ENCODE data around the gene COPZ2.

The COPZ2 gene

DNA sequence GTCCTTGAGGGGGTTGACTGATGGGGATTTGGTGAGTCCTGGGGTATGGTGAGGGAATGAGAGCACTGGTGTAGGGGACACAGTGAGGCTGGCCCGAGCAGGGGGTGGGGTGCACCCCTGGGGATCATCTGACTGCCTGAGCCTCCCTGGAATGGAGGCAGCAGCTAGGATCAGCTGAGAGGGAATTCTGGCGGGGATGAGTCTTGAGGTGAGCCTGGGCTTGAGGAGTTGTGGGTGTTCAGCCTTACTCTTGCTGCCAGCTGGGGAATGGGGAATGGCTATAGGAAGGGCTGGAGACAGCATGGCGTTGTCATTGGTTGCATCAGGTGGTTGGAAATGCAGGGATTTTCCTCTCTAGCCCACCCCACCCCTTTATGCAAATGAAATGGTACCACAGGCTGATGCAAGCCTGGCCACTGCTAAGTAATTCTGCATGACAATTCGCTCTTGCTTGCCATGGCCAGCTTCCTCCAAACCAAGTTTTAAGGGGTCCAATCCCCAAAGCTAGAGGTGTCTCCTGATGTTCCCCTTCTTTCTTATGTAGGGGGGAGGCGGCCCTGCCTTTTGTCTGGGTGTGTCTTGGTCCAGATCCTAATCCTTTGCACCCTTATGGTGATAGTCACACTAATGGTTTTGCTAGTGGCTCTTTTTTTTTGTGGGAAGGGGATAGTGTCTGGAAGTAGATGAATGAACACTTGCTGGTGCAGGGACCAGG is 18.1 kb upstream of the COPZ2 start:
- H3K27ac ChIP-seq (ENCODE audit: low read length), result no peak overlapping the region
- H3K4me3 ChIP-seq (ENCODE audit: low read depth in 1 of 2, low read length in 2 of 2), result peak overlapping the region in 1 of 2 donors; percentile 48
- H3K4me1 ChIP-seq (ENCODE audit: control insufficient read depth in 1 of 2, insufficient read depth in 2 of 2, low read length in 2 of 2), result peaks cover 29 to 52% of the 10 kb centered on the region in 2 donors
- no peaks in the 10 kb centered on the region for H3K27me3 ChIP-seq (ENCODE audit: low read depth, low read length)
- peaks cover 39 to 72% of the 10 kb centered on the region in 2 donors for H3K36me3 ChIP-seq (ENCODE audit: control insufficient read depth in 1 of 2, insufficient read depth in 2 of 2, low read length in 2 of 2)
- H3K9me3 ChIP-seq (ENCODE audit: control insufficient read depth in 1 of 2, low read length in 2 of 2), result no peaks in the 10 kb centered on the region

DNA sequence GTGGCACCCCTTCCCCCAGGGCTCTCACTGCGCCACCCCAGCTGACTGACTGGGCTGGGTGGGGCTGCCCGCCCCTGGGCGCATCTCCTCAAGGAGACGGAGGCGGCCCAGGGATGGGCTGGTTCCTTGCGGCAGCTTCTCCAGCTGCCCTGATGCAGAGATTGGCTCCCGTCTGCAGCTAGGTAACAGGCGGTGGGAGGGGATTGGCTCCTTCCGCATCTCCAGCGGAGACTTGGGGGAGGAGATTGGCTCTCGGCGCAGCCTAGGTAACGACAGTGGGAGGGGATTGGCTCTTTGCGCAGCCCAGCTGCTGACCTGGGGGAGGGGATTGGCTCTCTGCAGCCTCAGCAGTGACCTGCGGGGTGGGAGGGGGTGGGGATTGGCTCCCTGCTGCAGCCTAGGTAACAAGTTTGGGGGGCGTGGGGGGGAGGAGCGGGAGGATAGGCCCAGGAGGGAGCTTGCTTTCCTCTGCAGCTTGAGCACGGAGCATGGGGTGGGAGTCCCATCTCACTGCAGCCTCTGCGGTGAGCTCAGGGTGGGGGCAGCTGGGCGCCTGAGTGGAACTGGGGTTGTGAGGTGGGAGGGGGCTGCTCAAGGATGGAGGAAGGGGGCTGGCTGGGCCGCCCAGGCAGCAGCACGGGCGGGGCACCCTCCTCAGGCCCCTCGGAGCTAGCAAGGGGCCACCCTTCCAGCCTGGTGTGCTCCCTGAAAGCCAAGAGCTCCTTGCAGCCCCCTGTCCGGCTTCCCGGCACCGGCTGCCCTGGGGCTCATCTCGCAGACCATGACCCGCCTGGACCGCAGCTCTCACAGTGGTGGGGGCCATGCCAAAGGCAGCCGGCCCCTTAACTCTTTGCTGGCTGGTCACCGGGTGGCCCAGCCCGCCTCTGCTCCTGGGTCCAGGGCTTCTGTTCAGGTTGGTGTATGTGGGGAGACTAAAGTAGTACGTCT is 16.9 kb upstream of the COPZ2 start:
- Histone ChIP-seq H3K9me3 (ENCODE audit: control insufficient read depth in 1 of 2, low read length in 2 of 2) (no peaks in the 10 kb centered on the region), H3K27ac (ENCODE audit: low read length) (peak overlapping the region; percentile 99), H3K4me1 (ENCODE audit: control insufficient read depth in 1 of 2, insufficient read depth in 2 of 2, low read length in 2 of 2) (peaks cover 34 to 63% of the 10 kb centered on the region in 2 donors), H3K36me3 (ENCODE audit: control insufficient read depth in 1 of 2, insufficient read depth in 2 of 2, low read length in 2 of 2) (peaks cover 36 to 63% of the 10 kb centered on the region in 2 donors), H3K27me3 (ENCODE audit: low read depth, low read length) (no peaks in the 10 kb centered on the region), H3K4me3 (ENCODE audit: low read depth in 1 of 2, low read length in 2 of 2) (peak overlapping the region in 1 of 2 donors; percentile 48)

DNA sequence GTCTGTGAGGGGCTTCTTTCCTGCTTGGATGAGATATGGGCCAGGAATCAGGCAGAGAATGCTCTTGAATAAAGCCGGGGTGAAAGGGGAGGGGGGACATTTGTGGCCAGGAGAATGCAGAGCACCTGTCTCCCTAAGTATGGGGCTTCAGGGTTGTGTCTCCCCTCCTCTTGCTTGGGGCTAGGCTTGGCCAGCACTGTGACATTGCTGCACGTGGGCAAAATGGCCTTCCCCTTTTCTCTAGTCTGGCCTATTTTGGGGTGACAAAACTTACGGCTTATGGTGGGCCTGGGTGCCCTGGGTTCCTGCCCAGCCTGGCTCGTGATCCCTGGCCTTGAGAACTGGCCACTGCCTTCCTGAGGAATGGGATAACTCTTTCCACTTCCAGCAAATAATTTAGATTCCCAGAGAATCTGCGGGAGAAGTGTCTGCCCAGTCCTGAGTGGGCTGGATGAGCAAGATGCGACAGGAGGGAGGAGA is 16.2 kb upstream of the COPZ2 start:
- Histone ChIP-seq H3K36me3 (ENCODE audit: control insufficient read depth in 1 of 2, insufficient read depth in 2 of 2, low read length in 2 of 2) (peaks cover 29 to 55% of the 10 kb centered on the region in 2 donors), H3K4me1 (ENCODE audit: control insufficient read depth in 1 of 2, insufficient read depth in 2 of 2, low read length in 2 of 2) (peaks cover 34 to 63% of the 10 kb centered on the region in 2 donors), H3K9me3 (ENCODE audit: control insufficient read depth in 1 of 2, low read length in 2 of 2) (no peaks in the 10 kb centered on the region), H3K27me3 (ENCODE audit: low read depth, low read length) (no peaks in the 10 kb centered on the region), H3K27ac (ENCODE audit: low read length) (peak overlapping the region; percentile 99), H3K4me3 (ENCODE audit: low read depth in 1 of 2, low read length in 2 of 2) (peak overlapping the region in 1 of 2 donors; percentile 48)

DNA sequence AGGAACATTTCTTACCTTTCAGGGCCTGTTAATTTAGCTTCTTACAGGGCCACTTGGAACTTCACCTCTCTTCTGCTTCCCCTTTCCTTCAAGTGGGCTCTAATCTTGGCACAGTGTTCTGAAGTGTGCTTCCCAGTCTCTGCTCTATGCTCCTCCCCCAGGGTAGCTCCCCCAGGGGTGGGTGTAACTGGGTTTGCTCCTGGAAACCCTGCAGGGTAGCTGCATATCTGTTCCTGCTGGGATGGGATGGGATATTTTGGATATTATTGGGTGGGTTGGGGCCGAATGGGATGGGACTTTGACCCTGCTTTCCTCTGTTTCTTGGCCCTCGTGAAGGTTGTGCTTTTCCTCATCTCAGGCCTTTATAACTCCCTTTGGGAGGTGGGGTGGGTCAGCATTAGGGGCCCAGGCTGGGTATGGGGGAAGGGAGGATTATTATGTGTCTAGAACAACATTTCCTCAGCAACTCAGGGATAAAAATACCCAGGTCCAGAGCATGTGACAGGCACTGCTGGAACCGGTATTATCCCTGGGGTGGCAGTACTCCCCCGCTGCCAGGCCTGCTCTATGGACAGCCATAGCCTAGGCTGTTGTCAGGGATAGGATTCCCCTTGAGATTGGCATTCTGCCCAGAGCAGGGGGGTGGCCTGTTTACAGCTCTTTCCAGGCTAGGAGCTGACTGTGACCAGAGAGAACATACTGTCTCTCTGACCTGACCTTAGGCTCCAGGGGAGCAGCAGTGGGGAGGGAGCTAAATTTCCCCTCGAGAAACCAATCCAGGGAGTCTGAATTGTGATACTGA is 15.6 kb upstream of the COPZ2 start:
- H3K9me3 ChIP-seq (ENCODE audit: control insufficient read depth in 1 of 2, low read length in 2 of 2), result no peaks in the 10 kb centered on the region
- H3K27me3 ChIP-seq (ENCODE audit: low read depth, low read length), result no peaks in the 10 kb centered on the region
- peaks cover 23 to 52% of the 10 kb centered on the region in 2 donors for H3K36me3 ChIP-seq (ENCODE audit: control insufficient read depth in 1 of 2, insufficient read depth in 2 of 2, low read length in 2 of 2)
- peaks cover 34 to 63% of the 10 kb centered on the region in 2 donors for H3K4me1 ChIP-seq (ENCODE audit: control insufficient read depth in 1 of 2, insufficient read depth in 2 of 2, low read length in 2 of 2)
- H3K27ac ChIP-seq (ENCODE audit: low read length), result peak overlapping the region; percentile 99
- H3K4me3 ChIP-seq (ENCODE audit: low read depth in 1 of 2, low read length in 2 of 2), result peak overlapping the region; percentile 34 to 48

DNA sequence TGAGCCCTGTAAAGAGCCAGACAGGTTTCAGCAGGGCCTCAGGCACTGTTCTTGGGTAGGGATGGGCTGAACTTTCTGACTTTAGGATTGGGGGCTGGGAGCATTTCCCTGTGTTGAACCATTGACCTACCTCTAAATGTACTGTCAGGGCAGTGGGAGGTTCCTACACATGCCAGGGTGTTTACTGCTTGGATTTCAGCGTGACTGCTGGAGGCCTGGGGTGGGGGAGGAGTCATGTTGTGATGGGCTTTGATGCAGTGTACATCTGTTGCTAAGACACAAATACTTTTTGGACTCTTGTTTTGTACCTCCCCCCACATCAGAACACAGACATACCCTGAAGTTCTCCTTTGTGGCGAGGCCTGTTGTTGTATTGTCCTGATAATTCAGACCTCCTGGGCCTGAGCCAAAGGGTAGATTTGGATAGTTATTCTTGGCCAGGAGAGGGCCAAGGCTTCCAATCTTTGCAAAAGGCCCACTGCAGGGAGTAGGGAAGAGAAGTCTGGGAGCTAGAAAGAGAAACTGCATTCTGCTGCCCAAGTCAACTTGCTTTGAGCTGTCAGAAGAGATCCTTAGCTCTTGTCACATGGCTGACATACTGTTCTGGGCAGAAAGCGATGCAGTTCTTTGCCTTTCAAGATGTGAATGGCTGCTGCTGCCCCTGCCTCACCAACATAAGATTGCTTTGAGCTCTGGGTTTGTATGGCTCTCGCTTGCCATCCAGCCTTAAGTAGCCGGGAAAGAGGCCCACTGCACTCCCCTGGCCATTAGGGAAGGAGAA is 14.3 kb upstream of the COPZ2 start:
- Histone ChIP-seq H3K4me1 (ENCODE audit: control insufficient read depth in 1 of 2, insufficient read depth in 2 of 2, low read length in 2 of 2) (peaks cover 38 to 66% of the 10 kb centered on the region in 2 donors), H3K27me3 (ENCODE audit: low read depth, low read length) (no peaks in the 10 kb centered on the region), H3K4me3 (ENCODE audit: low read depth in 1 of 2, low read length in 2 of 2) (peak overlapping the region; percentile 34 to 48), H3K36me3 (ENCODE audit: control insufficient read depth in 1 of 2, insufficient read depth in 2 of 2, low read length in 2 of 2) (peaks cover 10 to 45% of the 10 kb centered on the region in 2 donors), H3K9me3 (ENCODE audit: control insufficient read depth in 1 of 2, low read length in 2 of 2) (no peaks in the 10 kb centered on the region), H3K27ac (ENCODE audit: low read length) (peak overlapping the region; percentile 99)

DNA sequence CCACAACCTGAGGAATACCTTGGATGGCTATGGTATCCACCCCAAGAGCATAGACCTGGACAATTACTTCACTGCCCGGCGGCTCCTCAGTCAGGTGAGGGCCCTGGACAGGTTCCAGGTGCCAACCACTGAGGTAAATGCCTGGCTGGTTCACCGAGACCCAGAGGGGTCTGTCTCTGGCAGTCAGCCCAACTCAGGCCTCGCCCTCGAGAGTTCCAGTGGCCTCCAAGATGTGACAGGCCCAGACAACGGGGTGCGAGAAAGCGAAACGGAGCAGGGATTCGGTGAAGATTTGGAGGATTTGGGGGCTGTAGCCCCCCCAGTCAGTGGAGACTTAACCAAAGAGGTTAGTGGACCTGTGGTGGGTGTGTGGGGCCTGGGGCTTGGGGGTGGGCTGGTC is 13.7 kb upstream of the COPZ2 start:
- peaks cover 43 to 72% of the 10 kb centered on the region in 2 donors for H3K4me1 ChIP-seq (ENCODE audit: control insufficient read depth in 1 of 2, insufficient read depth in 2 of 2, low read length in 2 of 2)
- H3K27me3 ChIP-seq (ENCODE audit: low read depth, low read length), result no peaks in the 10 kb centered on the region
- H3K4me3 ChIP-seq (ENCODE audit: low read depth in 1 of 2, low read length in 2 of 2), result peak overlapping the region; percentile 14 to 48
- no peaks in the 10 kb centered on the region for H3K9me3 ChIP-seq (ENCODE audit: control insufficient read depth in 1 of 2, low read length in 2 of 2)
- H3K27ac ChIP-seq (ENCODE audit: low read length), result peak overlapping the region; percentile 99
- peaks cover 4 to 39% of the 10 kb centered on the region in 2 donors for H3K36me3 ChIP-seq (ENCODE audit: control insufficient read depth in 1 of 2, insufficient read depth in 2 of 2, low read length in 2 of 2)

DNA sequence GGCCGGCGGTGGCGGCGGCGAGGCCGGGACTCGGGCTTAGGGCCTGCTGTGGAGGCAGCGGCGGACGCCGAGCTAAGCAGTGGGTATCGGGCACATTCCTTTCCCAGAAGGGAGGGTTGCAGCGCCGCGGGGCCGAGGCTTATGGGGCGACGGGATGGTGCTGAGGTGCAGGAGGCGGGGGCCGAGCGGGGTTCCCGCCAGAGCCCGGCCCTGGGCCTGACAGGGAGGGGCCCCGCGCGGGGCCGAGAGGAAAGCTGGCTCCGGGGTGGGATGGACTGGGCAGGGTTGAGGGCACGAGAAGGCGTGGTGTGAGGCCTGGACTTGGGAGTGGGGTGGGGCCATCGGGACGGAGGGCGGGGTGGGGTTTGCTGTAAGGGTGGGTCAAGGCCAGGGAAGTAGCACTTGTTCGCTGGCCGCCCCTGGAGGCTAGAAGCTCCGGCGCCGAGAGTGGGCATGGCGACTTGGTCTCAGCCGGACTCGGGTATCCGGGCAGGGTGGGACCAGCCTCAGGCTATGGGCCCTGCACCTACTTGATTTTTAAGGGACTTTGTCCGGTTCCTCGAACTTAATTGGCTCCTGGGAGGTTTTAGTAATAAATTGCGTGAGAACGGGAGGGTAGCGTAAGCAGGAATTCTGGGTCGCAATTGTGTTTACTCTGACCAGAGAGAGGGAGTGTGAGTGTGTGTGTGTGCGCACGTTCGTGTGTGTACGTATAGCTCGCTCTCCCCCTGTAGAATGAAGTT is 11.0 kb upstream of the COPZ2 start:
- Histone ChIP-seq H3K27ac (ENCODE audit: low read length) (peak overlapping the region; percentile 99), H3K4me1 (ENCODE audit: control insufficient read depth in 1 of 2, insufficient read depth in 2 of 2, low read length in 2 of 2) (peaks cover 38 to 51% of the 10 kb centered on the region in 2 donors), H3K9me3 (ENCODE audit: control insufficient read depth in 1 of 2, low read length in 2 of 2) (no peaks in the 10 kb centered on the region), H3K4me3 (ENCODE audit: low read depth in 1 of 2, low read length in 2 of 2) (peak overlapping the region; percentile 79 to 96), H3K36me3 (ENCODE audit: control insufficient read depth in 1 of 2, insufficient read depth in 2 of 2, low read length in 2 of 2) (peaks cover 0 to 33% of the 10 kb centered on the region in 2 donors), H3K27me3 (ENCODE audit: low read depth, low read length) (no peaks in the 10 kb centered on the region)

DNA sequence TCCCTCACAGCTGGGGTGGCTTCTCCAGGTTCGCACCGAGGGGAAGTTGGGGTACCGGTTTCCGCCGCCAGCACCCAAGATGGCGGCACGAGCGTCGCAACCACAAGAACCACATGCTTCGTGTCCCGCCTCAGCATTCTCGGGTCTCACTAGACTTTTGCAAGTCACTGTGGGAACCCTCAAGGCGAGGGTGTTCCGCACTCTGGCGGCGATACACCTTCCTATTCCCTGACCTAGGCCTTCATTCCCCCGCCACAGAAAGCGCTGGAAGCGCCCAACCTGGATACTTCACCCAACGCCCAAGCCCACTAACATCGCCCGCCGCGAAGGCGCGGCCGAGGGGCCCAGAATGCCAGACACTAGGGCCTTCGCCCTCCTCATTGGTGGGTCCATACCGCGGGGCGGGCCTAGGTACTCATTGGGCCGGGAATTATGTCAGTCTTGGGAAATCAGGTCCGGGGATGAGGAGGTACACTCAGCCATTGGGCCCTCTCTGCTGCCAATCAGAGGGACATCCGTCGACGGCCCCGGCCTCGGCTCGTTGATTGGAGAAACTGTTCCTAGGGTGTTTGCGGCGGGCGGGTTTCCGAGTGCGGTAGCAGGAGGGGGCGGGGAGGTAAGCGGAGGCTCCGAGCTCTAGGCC is 10.3 kb upstream of the COPZ2 start, which contains the start of gene NFE2L1:
Gene NFE2L1, plus strand, starts transcription at position 619 of the 643 bp plus-strand sequence. CDS start 2,760 bp downstream, outside the sequence.
- no peaks in the 10 kb centered on the region for H3K9me3 ChIP-seq (ENCODE audit: control insufficient read depth in 1 of 2, low read length in 2 of 2)
- H3K27ac ChIP-seq (ENCODE audit: low read length), result peak within 1 kb of the TSS; percentile 99
- H3K27me3 ChIP-seq (ENCODE audit: low read depth, low read length), result no peaks in the 10 kb centered on the region
- H3K4me3 ChIP-seq (ENCODE audit: low read depth in 1 of 2, low read length in 2 of 2), result peak within 1 kb of the TSS; percentile 79 to 96
- H3K36me3 ChIP-seq (ENCODE audit: control insufficient read depth in 1 of 2, insufficient read depth in 2 of 2, low read length in 2 of 2), result peaks cover 0 to 33% of the 10 kb centered on the region in 2 donors
- peaks cover 31 to 44% of the 10 kb centered on the region in 2 donors for H3K4me1 ChIP-seq (ENCODE audit: control insufficient read depth in 1 of 2, insufficient read depth in 2 of 2, low read length in 2 of 2)

DNA sequence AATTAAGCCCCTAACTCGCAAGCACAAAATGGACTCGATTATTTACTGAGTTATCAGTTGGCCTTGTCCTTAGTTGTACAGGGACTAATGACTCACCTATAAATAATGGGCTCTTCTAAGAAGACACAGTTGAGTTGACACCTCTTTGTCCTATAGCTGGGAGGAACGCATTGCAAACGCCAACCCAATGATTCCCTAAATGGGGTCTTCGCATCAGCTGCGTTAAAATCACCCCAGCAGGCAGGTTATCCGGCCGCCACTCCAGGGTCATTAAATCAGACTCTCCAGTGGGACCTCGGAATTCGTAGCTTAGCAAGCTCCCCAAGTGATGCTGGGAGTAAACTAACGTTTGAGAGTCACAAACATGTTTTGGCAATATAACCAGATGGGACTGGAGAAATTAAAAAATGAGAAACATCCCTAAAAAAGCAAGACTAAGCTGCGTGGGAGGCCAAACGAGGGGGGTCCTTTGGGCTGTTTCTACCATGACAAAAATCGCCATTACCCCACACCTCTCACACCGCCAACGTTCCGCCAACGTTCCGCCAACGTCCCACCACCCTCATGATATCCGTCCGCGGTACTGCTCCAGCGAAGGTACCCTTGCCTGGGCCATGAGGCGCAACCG is 9.6 kb upstream of the COPZ2 start:
- H3K36me3 ChIP-seq (ENCODE audit: control insufficient read depth in 1 of 2, insufficient read depth in 2 of 2, low read length in 2 of 2), result peaks cover 0 to 28% of the 10 kb centered on the region in 2 donors
- H3K27me3 ChIP-seq (ENCODE audit: low read depth, low read length), result no peaks in the 10 kb centered on the region
- peak overlapping the region; percentile 79 to 85 for H3K4me3 ChIP-seq (ENCODE audit: low read depth in 1 of 2, low read length in 2 of 2)
- H3K4me1 ChIP-seq (ENCODE audit: control insufficient read depth in 1 of 2, insufficient read depth in 2 of 2, low read length in 2 of 2), result peaks cover 25 to 38% of the 10 kb centered on the region in 2 donors
- H3K27ac ChIP-seq (ENCODE audit: low read length), result peak overlapping the region; percentile 88
- no peaks in the 10 kb centered on the region for H3K9me3 ChIP-seq (ENCODE audit: control insufficient read depth in 1 of 2, low read length in 2 of 2)
